K562 (cell line): ENCODE results near the gene FBP2. TPM values are rescaled to one million over a fixed set of nuclear protein-coding genes. Genes with fewer than 3 reads are reported as not detected.

ENCODE experiments used
- ATAC-seq: fragments of 200-7000 bp; cut with Tn5 transposase; 3 replicates; pipeline ENCODE4 v1.9.1; 2020; ENCODE audit warnings: moderate library complexity
- BruUV-seq: library from RNA; stranded (reverse); fragments of 400-500 nt; replicated peaks from 2 replicates; lab custom pipeline; 2021; lab: Mats Ljungman, UMichigan
- CTCF ChIA-PET: fragments of 300-600 bp; formaldehyde crosslinking; extraction: SDS; loops from one replicate; lab custom pipeline; 2021; ENCODE audit warnings: low intra/inter-chr PET ratio; lab: Yijun Ruan, JAX
- POLR2A ChIA-PET: fragments of 300-600, 350-650 bp; sonication (Branson Sonifier 250); formaldehyde crosslinking; extraction: SDS; loops from one replicate; lab custom pipeline; 2021; ENCODE audit warnings: antibody characterized with exemption, inconsistent platforms; lab: Yijun Ruan, JAX
- DNase-seq, 4 experiments: peaks; one replicate each; pipeline versions ENCODE4 v3.0.0 to v3.0.0-alpha.2; 2011 to 2018; ENCODE audit warnings: low spot score in 3 of 4, mixed read lengths in 3 of 4; ENCODE audit errors: extremely low read depth in 1 of 4
- FAIRE-seq: peaks from 2 replicates; lab custom pipeline; 2011; peaks lifted over from hg19 to GRCh38; lab: Jason Lieb, UNC
- H2AFZ ChIP-seq: 2 replicates; pipeline ENCODE4 v1.6.0; 2011; ENCODE audit warnings: low read depth, low read length, control low read depth, inconsistent platforms
- H3K27ac ChIP-seq: fragments of 200-600 bp; 3 replicates; pipeline ENCODE4 v1.8.0; 2011; ENCODE audit warnings: low read depth, mild to moderate bottlenecking, control low read depth, inconsistent platforms, low read length, moderate library complexity, mixed read lengths; ENCODE audit errors: extremely low read depth
- H3K27me3 ChIP-seq, 2 experiments: fragments of 300-600 bp in 1 of 2; 2 replicates in 1 of 2; 3 replicates in 1 of 2; pipeline versions ENCODE4 v1.6.0 to v1.8.0; 2011; ENCODE audit warnings: inconsistent platforms in 2 of 2, low read length in 2 of 2, mild to moderate bottlenecking in 1 of 2, mixed read lengths in 1 of 2, moderate library complexity in 1 of 2; ENCODE audit not compliant: control insufficient read depth in 2 of 2, insufficient read depth in 2 of 2
- H3K36me3 ChIP-seq: fragments of 300-600 bp; 3 replicates; pipeline ENCODE4 v1.8.0; 2011; ENCODE audit warnings: mild to moderate bottlenecking, low read length, inconsistent platforms; ENCODE audit not compliant: control insufficient read depth, insufficient read depth
- H3K4me1 ChIP-seq, 2 experiments: fragments of 200-600 bp in 1 of 2; replicated peaks in 1 of 2; 2 replicates in 1 of 2; 3 replicates in 1 of 2; pipeline versions ENCODE4 v1.5.1 to v1.8.0; 2011; ENCODE audit warnings: inconsistent platforms in 2 of 2, low read length in 2 of 2, mild to moderate bottlenecking in 1 of 2, mixed read lengths in 1 of 2, moderate library complexity in 1 of 2; ENCODE audit not compliant: control insufficient read depth in 2 of 2, insufficient read depth in 2 of 2
- H3K4me2 ChIP-seq: 2 replicates; pipeline ENCODE4 v1.6.1; 2011; ENCODE audit warnings: low read length, control low read depth, inconsistent platforms, mixed read lengths; ENCODE audit not compliant: insufficient read depth
- H3K4me3 ChIP-seq: fragments of 200-600 bp; sonication (generic), shearing (Covaris generic); 2 replicates; pipeline ENCODE4 v1.5.1; 2016; ENCODE audit warnings: control low read depth, inconsistent platforms
- H3K79me2 ChIP-seq: fragments of 200-600 bp; 3 replicates; pipeline ENCODE4 v1.8.0; 2011; ENCODE audit warnings: low read length, inconsistent platforms; ENCODE audit not compliant: control insufficient read depth, insufficient read depth
- H3K9ac ChIP-seq, 2 experiments: 2 replicates each; pipeline versions ENCODE4 v1.6.0 to v1.6.1; 2011; ENCODE audit warnings: low read depth in 2 of 2, low read length in 2 of 2, control low read depth in 1 of 2, inconsistent platforms in 1 of 2, mild to moderate bottlenecking in 1 of 2, mixed read lengths in 1 of 2; ENCODE audit not compliant: insufficient read depth in 1 of 2
- H3K9me1 ChIP-seq: one replicate; pipeline ENCODE4 v1.6.0; 2011; ENCODE audit warnings: inconsistent platforms, mild to moderate bottlenecking, low read length, moderate library complexity; ENCODE audit not compliant: control insufficient read depth, insufficient read depth
- H3K9me3 ChIP-seq: replicated peaks from 2 replicates; pipeline ENCODE4 v1.5.1; 2011; ENCODE audit warnings: low read depth, low read length, inconsistent platforms; ENCODE audit not compliant: control insufficient read depth, insufficient read depth
- H4K20me1 ChIP-seq: replicated peaks from 2 replicates; pipeline ENCODE4 v1.6.1; 2011; ENCODE audit warnings: low read length, inconsistent platforms, mixed read lengths; ENCODE audit not compliant: control insufficient read depth, insufficient read depth
- BACH1 ChIP-seq: fragments of 200-800 bp; sonication (Bioruptor generic); IDR thresholded peaks from 2 replicates; pipeline ENCODE4 v1.6.1; 2016; ENCODE audit warnings: missing genetic modification characterization, missing compliant biosample characterization
- ETV5 ChIP-seq: sonication (generic); formaldehyde crosslinking; IDR thresholded peaks from 2 replicates; pipeline ENCODE4 v1.4.0; 2020; ENCODE audit warnings: low read depth, mild to moderate bottlenecking, missing genetic modification reagents
- KAT2B ChIP-seq: IDR thresholded peaks from one replicate; pipeline ENCODE4 v1.6.1; 2012; ENCODE audit warnings: low read depth, mild to moderate bottlenecking, control low read depth, inconsistent platforms, low read length, moderate library complexity
- MYBL2 ChIP-seq, 2 experiments: fragments of 450-650 bp in 1 of 2; sonication (generic) in 1 of 2; formaldehyde crosslinking in 1 of 2; IDR thresholded peaks; 2 replicates each; pipeline versions ENCODE4 v1.6.1 to v1.8.1; 2017 to 2022; ENCODE audit warnings: borderline replicate concordance in 1 of 2, inconsistent platforms in 1 of 2, low read depth in 1 of 2, mild to moderate bottlenecking in 1 of 2, missing genetic modification reagents in 1 of 2, moderate library complexity in 1 of 2
- MYNN ChIP-seq, 2 experiments: sonication (generic); formaldehyde crosslinking in 1 of 2; IDR thresholded peaks; 2 replicates each; pipeline versions ENCODE4 v1.5.0 to v1.6.1; 2016 to 2020; ENCODE audit warnings: antibody characterized with exemption in 1 of 2, missing genetic modification reagents in 1 of 2
- SAFB2 ChIP-seq: fragments of 200-400 bp; formaldehyde crosslinking; IDR thresholded peaks from 2 replicates; pipeline ENCODE4 v1.6.1; 2018; ENCODE audit warnings: borderline replicate concordance, low read length, low read depth, moderate library complexity; ENCODE audit not compliant: severe bottlenecking
- SMARCB1 ChIP-seq: IDR thresholded peaks from 2 replicates; pipeline ENCODE4 v1.6.1; 2011; ENCODE audit warnings: improper control_type of control experiment, low read depth; ENCODE audit not compliant: insufficient read length
- ZKSCAN3 ChIP-seq: fragments of 250-450 bp; sonication (Bioruptor Pico); IDR thresholded peaks from 2 replicates; pipeline ENCODE4 v1.4.0; 2020
- ZNF699 ChIP-seq: fragments of 250-450 bp; sonication (Bioruptor Pico); IDR thresholded peaks from 2 replicates; pipeline ENCODE4 v1.8.0; 2021; ENCODE audit warnings: mild to moderate bottlenecking, moderate library complexity; ENCODE audit not compliant: insufficient replicate concordance
- WGBS: fragments of 100-300 bp; shearing (Covaris generic); methylation state at CpG from one replicate; pipeline ENCODE4 v1.1.6; 2016; ENCODE audit warnings: low coverage, mixed read lengths; ENCODE audit not compliant: insufficient coverage; ENCODE audit errors: missing lambda C conversion rate; 5-methylcytosine and 5-hydroxymethylcytosine counted together
- in situ Hi-C: fragments of 300-500 bp; cut with MboI; formaldehyde crosslinking; loops from 4 replicates; pipeline ENCODE4 v1.15.0; 2018; ENCODE audit warnings: inconsistent platforms, mixed read lengths
- intact Hi-C: fragments of 100-400 bp; cut with micrococcal nuclease; formaldehyde crosslinking; loops from 2 replicates; pipeline ENCODE4 v1.14.2; 2022
- polyA plus RNA-seq, 8 experiments: library from polyadenylated mRNA; depleted of rRNA in 4 of 8; stranded (reverse) in 5 of 8; unstranded in 3 of 8; fragments of >200 nt; fragmentation: Nextera tagmentation in 2 of 8; fragmentation: Illumina TruSeq in 1 of 8; extraction: Ambion mirVana in 2 of 8; extraction: Trizol in 1 of 8; gene quantifications; 2 replicates each; pipeline versions ENCODE4 v1.2.1 to v1.2.3, GENCODE V29; 2011 to 2014; ENCODE audit warnings: inconsistent platforms in 1 of 8, missing spikeins in 1 of 8
- total RNA-seq, 7 experiments: library from RNA; depleted of rRNA in 6 of 7; stranded (reverse); fragments of >200 nt in 6 of 7; fragmentation: Illumina TruSeq in 2 of 7; extraction: Trizol in 2 of 7; gene quantifications; 2 replicates each; pipeline versions ENCODE4 v1.2.1 to v1.2.3, GENCODE V29; 2011 to 2021; ENCODE audit warnings: low replicate concordance in 1 of 7
- TF ChIP-seq, protein P1 (sequence below): fragments of 450-650 bp; IDR thresholded peaks from 2 replicates; pipeline ENCODE4 v1.6.1; 2014; ENCODE audit warnings: low read depth, mild to moderate bottlenecking, moderate library complexity, borderline replicate concordance
- TF ChIP-seq, protein P2 (sequence below): fragments of 450-650 bp; formaldehyde crosslinking; IDR thresholded peaks from 2 replicates; pipeline ENCODE4 v1.4.0; 2022; ENCODE audit warnings: missing genetic modification characterization
- TF ChIP-seq, protein P3 (sequence below): fragments of 250-450 bp; sonication (Bioruptor Pico); IDR thresholded peaks from 2 replicates; pipeline ENCODE4 v1.9.0; 2021; ENCODE audit warnings: mild to moderate bottlenecking
- TF ChIP-seq, protein P4 (sequence below): fragments of 250-450 bp; sonication (Bioruptor Pico); IDR thresholded peaks from 2 replicates; pipeline ENCODE4 v1.8.0; 2021; ENCODE audit warnings: moderate library complexity, mild to moderate bottlenecking, inconsistent platforms

The FBP2 gene
- total and polyA plus RNA-seq, 9 of the 15 experiments (the other 6 are each of a cell fraction or from before 2014, with no cell fraction given) = 0.06 TPM; not detected in 7

DNA sequence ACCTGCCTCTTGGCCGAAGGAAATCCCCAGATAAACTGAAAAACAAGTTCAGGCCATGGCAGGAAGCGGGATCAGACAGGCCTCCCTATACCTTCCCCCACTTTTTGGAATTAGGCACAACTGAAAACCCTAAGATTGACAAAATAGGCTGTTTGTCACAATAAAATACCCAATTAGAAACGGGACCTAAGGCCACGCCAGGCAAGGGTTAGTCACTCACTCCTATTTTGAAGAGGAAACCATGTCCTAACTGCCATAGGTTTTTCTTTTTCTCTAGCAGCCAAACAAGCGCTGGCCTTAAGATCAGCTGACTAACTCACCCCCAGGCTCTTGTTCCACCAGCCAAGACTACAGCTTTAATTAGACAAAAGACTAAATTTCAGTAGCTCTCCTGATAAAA is 11.9 kb downstream of the FBP2 start:
- H3K36me3 ChIP-seq = no peaks in the 10 kb centered on the region
- FAIRE-seq (no peak), ATAC-seq (no peak), DNase-seq (no peak)
- H3K27me3 ChIP-seq = peaks cover 19 to 29% of the 10 kb centered on the region in 2 experiments; a peak in 4 of 5 replicates
- WGBS = 5% methylated on average over 5 of the region's 5 CpGs
- TF ChIP-seq MYNN (IDR thresholded peaks at IDR 0.05) (peak; percentile 97), MYNN (CRISPR knock-in tag; IDR thresholded peaks at IDR 0.05) (no peak), BACH1 (tag) (no peak)
- in situ Hi-C loops = no loop called here
- H3K79me2 ChIP-seq = no peaks in the 10 kb centered on the region
- no peaks in the 10 kb centered on the region for H3K4me1 ChIP-seq
- no peaks in the 10 kb centered on the region for H4K20me1 ChIP-seq
- no peak overlapping the region for H3K4me3 ChIP-seq
- no peak overlapping the region for H2AFZ ChIP-seq
- no TSS peak for BruUV-seq
- no peak overlapping the region for H3K9ac ChIP-seq
- ChIA-PET CTCF (no interaction called here), POLR2A (no interaction called here)
- H3K4me2 ChIP-seq = no peak overlapping the region
- intact Hi-C loops = no loop called here
- H3K27ac ChIP-seq = no peak overlapping the region
- no peaks in the 10 kb centered on the region for H3K9me1 ChIP-seq
- H3K9me3 ChIP-seq = no peaks in the 10 kb centered on the region

DNA sequence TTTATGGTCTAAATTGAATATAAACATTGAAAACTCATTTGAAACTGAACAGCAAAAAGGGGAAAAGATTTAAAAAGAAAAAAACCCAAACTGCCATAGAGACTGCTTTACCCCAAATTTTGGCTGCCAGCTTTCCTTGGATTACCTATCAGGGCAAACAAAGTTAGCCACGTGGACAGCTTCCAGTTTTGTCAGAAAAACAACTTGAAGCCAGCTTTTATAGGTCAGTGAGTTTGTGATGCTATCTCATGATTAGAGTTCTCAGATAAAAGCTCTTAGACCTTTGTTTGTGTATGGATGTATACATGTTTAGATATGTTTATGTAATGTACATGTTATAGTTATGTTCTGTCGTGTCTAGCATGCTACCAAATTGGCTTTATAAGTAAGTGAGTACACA is 16.1 kb downstream of the FBP2 start:
- CTCF ChIA-PET = no interaction called here
- no peaks in the 10 kb centered on the region for H3K9me1 ChIP-seq
- TF ChIP-seq ETV5 (CRISPR knock-in tag) (no peak), MYBL2 (IDR thresholded peaks at IDR 0.05; ENCODE audit: low read depth) (no peak), MYBL2 (CRISPR knock-in tag; IDR thresholded peaks at IDR 0.05; ENCODE audit: borderline replicate concordance) (no peak), SMARCB1 (no peak), SAFB2 (no peak), KAT2B (no peak), ZKSCAN3 (CRISPR knock-in tag) (no peak), ZNF699 (no peak)
- TF ChIP-seq, protein P1, sequence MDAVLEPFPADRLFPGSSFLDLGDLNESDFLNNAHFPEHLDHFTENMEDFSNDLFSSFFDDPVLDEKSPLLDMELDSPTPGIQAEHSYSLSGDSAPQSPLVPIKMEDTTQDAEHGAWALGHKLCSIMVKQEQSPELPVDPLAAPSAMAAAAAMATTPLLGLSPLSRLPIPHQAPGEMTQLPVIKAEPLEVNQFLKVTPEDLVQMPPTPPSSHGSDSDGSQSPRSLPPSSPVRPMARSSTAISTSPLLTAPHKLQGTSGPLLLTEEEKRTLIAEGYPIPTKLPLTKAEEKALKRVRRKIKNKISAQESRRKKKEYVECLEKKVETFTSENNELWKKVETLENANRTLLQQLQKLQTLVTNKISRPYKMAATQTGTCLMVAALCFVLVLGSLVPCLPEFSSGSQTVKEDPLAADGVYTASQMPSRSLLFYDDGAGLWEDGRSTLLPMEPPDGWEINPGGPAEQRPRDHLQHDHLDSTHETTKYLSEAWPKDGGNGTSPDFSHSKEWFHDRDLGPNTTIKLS = no peak
- TF ChIP-seq, protein P2, sequence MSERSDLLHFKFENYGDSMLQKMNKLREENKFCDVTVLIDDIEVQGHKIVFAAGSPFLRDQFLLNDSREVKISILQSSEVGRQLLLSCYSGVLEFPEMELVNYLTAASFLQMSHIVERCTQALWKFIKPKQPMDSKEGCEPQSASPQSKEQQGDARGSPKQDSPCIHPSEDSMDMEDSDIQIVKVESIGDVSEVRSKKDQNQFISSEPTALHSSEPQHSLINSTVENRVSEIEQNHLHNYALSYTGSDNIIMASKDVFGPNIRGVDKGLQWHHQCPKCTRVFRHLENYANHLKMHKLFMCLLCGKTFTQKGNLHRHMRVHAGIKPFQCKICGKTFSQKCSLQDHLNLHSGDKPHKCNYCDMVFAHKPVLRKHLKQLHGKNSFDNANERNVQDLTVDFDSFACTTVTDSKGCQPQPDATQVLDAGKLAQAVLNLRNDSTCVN (CRISPR knock-in tag) = no peak
- TF ChIP-seq, protein P3, sequence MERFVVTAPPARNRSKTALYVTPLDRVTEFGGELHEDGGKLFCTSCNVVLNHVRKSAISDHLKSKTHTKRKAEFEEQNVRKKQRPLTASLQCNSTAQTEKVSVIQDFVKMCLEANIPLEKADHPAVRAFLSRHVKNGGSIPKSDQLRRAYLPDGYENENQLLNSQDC = no peak
- TF ChIP-seq, protein P4, sequence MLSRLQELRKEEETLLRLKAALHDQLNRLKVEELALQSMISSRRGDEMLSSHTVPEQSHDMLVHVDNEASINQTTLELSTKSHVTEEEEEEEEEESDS (CRISPR knock-in tag) = no peak

More for the DNA sequence above, 16.1 kb downstream of the FBP2 start:
- Histone ChIP-seq H3K4me3 (no peak overlapping the region), H3K27ac (no peak overlapping the region), H4K20me1 (no peaks in the 10 kb centered on the region), H3K4me2 (no peak overlapping the region), H2AFZ (no peak overlapping the region), H3K79me2 (no peaks in the 10 kb centered on the region), H3K27me3 (peaks cover 4 to 5% of the 10 kb centered on the region in 2 experiments; a peak in 4 of 5 replicates), H3K4me1 (no peaks in the 10 kb centered on the region), H3K9ac (no peak overlapping the region), H3K36me3 (no peaks in the 10 kb centered on the region), H3K9me3 (no peaks in the 10 kb centered on the region)
- in situ Hi-C loops (no loop called here), intact Hi-C loops (no loop called here)
- POLR2A ChIA-PET = no interaction called here
- BruUV-seq = no TSS peak
- no peak for DNase-seq
- 0% methylated on average over 2 of the region's 2 CpGs for WGBS
- FAIRE-seq = no peak
- ATAC-seq = no peak
